ENCODE measurements around the gene SNIP1. TPM values are rescaled to one million over a fixed set of nuclear protein-coding genes. Genes with fewer than 3 reads are reported as not detected.
A peak's percentile ranks its signal among the peaks of the same experiment; 100 is the strongest.

The SNIP1 gene
- total RNA-seq (2021) (23.5 and 32.5 TPM in 2 replicates), Bru-seq, nascent RNA (percentile 95 among the genes with signal in this experiment), BruChase-seq, experiment 1, labeled RNA remaining after a 2-hour chase (percentile 94 among the genes with signal in this experiment), BruChase-seq, experiment 2, labeled RNA remaining after a 6-hour chase (percentile 84 among the genes with signal in this experiment)
- long read RNA-seq, full-length matches to known transcripts: 2 of 6 reads
- long read RNA-seq, partial matches to known transcripts: 0 of 6 reads
- long read RNA-seq, other reads (novel, unspliced or antisense): 4 of 6 reads

GRCh38 chr1:37553927-37554808, at the start of gene SNIP1:
Gene SNIP1, minus strand, starts transcription at chr1:37554293. Its CDS starts 64 bp downstream, at chr1:37554229.
- Histone ChIP-seq H3K27ac (peak within 1 kb of the TSS; percentile 41; the same call in 1 of the 2 replicates), H3K79me2 (ENCODE audit: low read depth) (peaks cover 35% of the 10 kb centered on the region), H3K4me1 (replicated peaks; ENCODE audit: insufficient read depth) (peaks cover 16% of the 10 kb centered on the region), H3K27me3 (ENCODE audit: insufficient read depth, low read depth) (no peaks in the 10 kb centered on the region), H3K9me3 (ENCODE audit: insufficient read depth, low read depth) (no peaks in the 10 kb centered on the region), H2AFZ (peak within 1 kb of the TSS; percentile 74), H3K36me3 (ENCODE audit: low read depth) (no peaks in the 10 kb centered on the region), H3K4me3 (peak within 1 kb of the TSS; percentile 78), H4K20me1 (ENCODE audit: insufficient read depth) (peaks cover 16% of the 10 kb centered on the region), H3K9me2 (ENCODE audit: insufficient read depth) (no peaks in the 10 kb centered on the region), H3K4me2 (peak within 1 kb of the TSS; percentile 99), H3F3A (ENCODE audit: insufficient read depth, low read depth) (peaks cover 9% of the 10 kb centered on the region; the same call in 1 of the 2 replicates)
- POLR2A ChIA-PET (ENCODE audit: unreplicated experiment): interaction anchor here (0.5 to 0.7 kb wide), 5 partner anchors 11 to 1703 kb away, joined by 3 to 27 read pairs (median 3); partner anchors contain the start of gene OSCP1
- no peak for TF ChIP-seq CTCF (conservative IDR thresholded peaks at IDR 0.05)
- TF ChIP-seq EZH2 (IDR thresholded peaks at IDR 0.05; ENCODE audit: low read depth): no peak
- CTCF ChIA-PET: no interaction called here
- intact Hi-C loops (cut with micrococcal nuclease; ENCODE audit: unreplicated experiment): loop anchor here (2.0 to 5.0 kb wide), 2 partner anchors 39 to 77 kb away; partner anchors contain the start of gene MEAF6
- DNase-seq: peak; percentile 89 to 90
- BruUV-seq (replicated peaks): no TSS peak

GRCh38 chr1:37602750-37603694, 48.9 kb upstream of the SNIP1 start:
- no peaks in the 10 kb centered on the region for H4K20me1 ChIP-seq (ENCODE audit: insufficient read depth)
- no TSS peak for BruUV-seq (replicated peaks)
- no peaks in the 10 kb centered on the region for H3K9me3 ChIP-seq (ENCODE audit: insufficient read depth, low read depth)
- no peaks in the 10 kb centered on the region for H3F3A ChIP-seq (ENCODE audit: insufficient read depth, low read depth)
- H2AFZ ChIP-seq: no peak overlapping the region
- no peaks in the 10 kb centered on the region for H3K4me1 ChIP-seq (replicated peaks; ENCODE audit: insufficient read depth)
- ChIA-PET POLR2A (ENCODE audit: unreplicated experiment) (no interaction called here), CTCF (interaction anchor here (0.6 to 0.7 kb wide), 4 partner anchors 52 to 144 kb away, joined by 3 to 6 read pairs (median 3); no protein-coding TSS in a partner anchor)
- TF ChIP-seq CTCF (conservative IDR thresholded peaks at IDR 0.05): peak; percentile 81
- no peak for TF ChIP-seq EZH2 (IDR thresholded peaks at IDR 0.05; ENCODE audit: low read depth)
- H3K27me3 ChIP-seq (ENCODE audit: insufficient read depth, low read depth): peaks cover 48% of the 10 kb centered on the region
- H3K9me2 ChIP-seq (ENCODE audit: insufficient read depth): no peaks in the 10 kb centered on the region
- no peak overlapping the region for H3K27ac ChIP-seq
- H3K4me2 ChIP-seq: no peak overlapping the region
- no peak overlapping the region for H3K4me3 ChIP-seq
- intact Hi-C loops (cut with micrococcal nuclease; ENCODE audit: unreplicated experiment): loop anchor here (1.0 kb wide), 1 partner anchor 79 kb away; no protein-coding TSS in a partner anchor
- H3K36me3 ChIP-seq (ENCODE audit: low read depth): no peaks in the 10 kb centered on the region
- DNase-seq: peak; percentile 24 to 31
- H3K79me2 ChIP-seq (ENCODE audit: low read depth): no peaks in the 10 kb centered on the region

Data from PC-9 (cell line).